ENCODE data around the gene ACER3. TPM values are rescaled to one million over a fixed set of nuclear protein-coding genes. Genes with fewer than 3 reads are reported as not detected.

The ACER3 gene
- total RNA-seq, 2 donors from 2014 or later, result 18.5 to 23.2 TPM

- no peak overlapping the region for H3K4me3 ChIP-seq (ENCODE audit: low read length)
- H3K9ac ChIP-seq (ENCODE audit: extremely low read depth, low read length, poor library complexity, severe bottlenecking), result no peak overlapping the region
- no peak overlapping the region for H3K27ac ChIP-seq (ENCODE audit: low read depth, low read length)
- no peaks in the 10 kb centered on the region for H3K27me3 ChIP-seq (ENCODE audit: control insufficient read depth, insufficient read depth, low read length, poor library complexity, severe bottlenecking)
- H3K27ac Mint-ChIP-seq, result no peak overlapping the region
- WGBS, 2 experiments (ENCODE audit: insufficient coverage in 1 of 2, insufficient read length in 1 of 2), result 95 to 100% methylated on average over 1 to 4 of the region's 4 CpGs
- H3K4me1 Mint-ChIP-seq, result peaks cover 15% of the 10 kb centered on the region
- H3K36me3 ChIP-seq (ENCODE audit: control insufficient read depth, insufficient read depth, low read length), result no peaks in the 10 kb centered on the region
- H3K27me3 Mint-ChIP-seq (ENCODE audit: insufficient read depth), result peaks cover 26% of the 10 kb centered on the region
- H3K9me3 Mint-ChIP-seq, result peaks cover 5% of the 10 kb centered on the region
- no peak for TF ChIP-seq CTCF (conservative IDR thresholded peaks at IDR 0.05)
- H3K36me3 Mint-ChIP-seq (ENCODE audit: low read depth), result no peaks in the 10 kb centered on the region
- no peaks in the 10 kb centered on the region for H3K9me3 ChIP-seq (ENCODE audit: control insufficient read depth, low read length)
- H3K4me1 ChIP-seq (ENCODE audit: control insufficient read depth, insufficient read depth, low read length), result peaks cover 8% of the 10 kb centered on the region
- peak; percentile 20 for DNase-seq
- no peak overlapping the region for H3K4me3 Mint-ChIP-seq
Observed at GRCh38 chr11:77064648-77065217, 204.0 kb downstream of the ACER3 start.

GRCh38 chr11:77065878-77066228 is 205.1 kb downstream of the ACER3 start:
- Mint-ChIP-seq H3K36me3 (ENCODE audit: low read depth) (no peaks in the 10 kb centered on the region), H3K27me3 (ENCODE audit: insufficient read depth) (peaks cover 21% of the 10 kb centered on the region), H3K27ac (peak overlapping the region; percentile 76), H3K9me3 (peaks cover 5% of the 10 kb centered on the region), H3K4me3 (peak overlapping the region; percentile 62), H3K4me1 (peaks cover 15% of the 10 kb centered on the region)
- Histone ChIP-seq H3K27ac (ENCODE audit: low read depth, low read length) (no peak overlapping the region), H3K9me3 (ENCODE audit: control insufficient read depth, low read length) (no peaks in the 10 kb centered on the region), H3K4me3 (ENCODE audit: low read length) (peak overlapping the region; percentile 86), H3K9ac (ENCODE audit: extremely low read depth, low read length, poor library complexity, severe bottlenecking) (no peak overlapping the region), H3K36me3 (ENCODE audit: control insufficient read depth, insufficient read depth, low read length) (no peaks in the 10 kb centered on the region), H3K4me1 (ENCODE audit: control insufficient read depth, insufficient read depth, low read length) (peaks cover 8% of the 10 kb centered on the region), H3K27me3 (ENCODE audit: control insufficient read depth, insufficient read depth, low read length, poor library complexity, severe bottlenecking) (no peaks in the 10 kb centered on the region)
- 41 to 53% methylated on average over 10 to 14 of the region's 14 CpGs for WGBS, 2 experiments (ENCODE audit: insufficient coverage in 1 of 2, insufficient read length in 1 of 2)
- DNase-seq, result no peak
- TF ChIP-seq CTCF (conservative IDR thresholded peaks at IDR 0.05), result no peak

- no peaks in the 10 kb centered on the region for H3K9me3 ChIP-seq (ENCODE audit: control insufficient read depth, low read length)
- H3K9me3 Mint-ChIP-seq, result peaks cover under 1% of the 10 kb centered on the region
Observed at GRCh38 chr11:77066229-77067042, 205.7 kb downstream of the ACER3 start, which contains the start of gene CAPN5. TSS of gene CAPN5 (plus strand) at chr11:77066971. CDS start at chr11:77084887, 17,916 bp downstream.

More at GRCh38 chr11:77066229-77067042, 205.7 kb downstream of the ACER3 start, which contains the start of gene CAPN5:
- H3K36me3 ChIP-seq (ENCODE audit: control insufficient read depth, insufficient read depth, low read length), result no peaks in the 10 kb centered on the region
- 2 to 4% methylated on average over 21 to 69 of the region's 69 CpGs for WGBS, 2 experiments (ENCODE audit: insufficient coverage in 1 of 2, insufficient read length in 1 of 2)
- peaks cover 15% of the 10 kb centered on the region for H3K4me1 Mint-ChIP-seq
- H3K27me3 Mint-ChIP-seq (ENCODE audit: insufficient read depth), result peaks cover 21% of the 10 kb centered on the region
- peak within 1 kb of the TSS; percentile 77 for H3K27ac ChIP-seq (ENCODE audit: low read depth, low read length)
- H3K36me3 Mint-ChIP-seq (ENCODE audit: low read depth), result no peaks in the 10 kb centered on the region
- H3K27me3 ChIP-seq (ENCODE audit: control insufficient read depth, insufficient read depth, low read length, poor library complexity, severe bottlenecking), result no peaks in the 10 kb centered on the region
- peak within 1 kb of the TSS; percentile 47 for H3K9ac ChIP-seq (ENCODE audit: extremely low read depth, low read length, poor library complexity, severe bottlenecking)
- peak; percentile 98 for DNase-seq
- peak within 1 kb of the TSS; percentile 62 for H3K4me3 Mint-ChIP-seq
- peak within 1 kb of the TSS; percentile 86 for H3K4me3 ChIP-seq (ENCODE audit: low read length)
- peak within 1 kb of the TSS; percentile 76 for H3K27ac Mint-ChIP-seq
- TF ChIP-seq CTCF (conservative IDR thresholded peaks at IDR 0.05), result peak; percentile 69
- peaks cover 8% of the 10 kb centered on the region for H3K4me1 ChIP-seq (ENCODE audit: control insufficient read depth, insufficient read depth, low read length)

Data from endodermal cell (in vitro differentiated cells).